Heart left ventricle (tissue), 16 donors: ENCODE measurements around the gene GAS1. TPM values are rescaled to one million over a fixed set of nuclear protein-coding genes. Genes with fewer than 3 reads are reported as not detected.

Source experiments
- ATAC-seq, 4 donors: fragments of 200-7000 bp; cut with Tn5 transposase; one replicate each; pipeline ENCODE4 v1.9.1; 2020 to 2022; ENCODE audit warnings: moderate library complexity in 4 of 4, mild to moderate bottlenecking in 3 of 4, moderate number of reproducible peaks in 1 of 4
- DNase-seq, 5 donors: peaks; one replicate each; pipeline ENCODE4 v3.0.0-alpha.2; 2020
- H3K27ac ChIP-seq, 12 donors: fragments of 200-600 bp; sonication (generic) in 4 of 12; one replicate each; pipeline versions ENCODE4 v1.5.0 to v1.8.0; 2016 to 2022; ENCODE audit warnings: mild to moderate bottlenecking in 2 of 12
- H3K27me3 ChIP-seq, 9 donors: fragments of 200-600 bp; sonication (generic) in 2 of 9; one replicate each; pipeline versions ENCODE4 v1.5.1 to v1.8.0; 2016 to 2022; ENCODE audit warnings: mild to moderate bottlenecking in 3 of 9
- H3K36me3 ChIP-seq, 9 donors: fragments of 200-600 bp; sonication (generic) in 2 of 9; one replicate each; pipeline versions ENCODE4 v1.5.0 to v1.8.0; 2018 to 2022; ENCODE audit warnings: mild to moderate bottlenecking in 2 of 9
- H3K4me1 ChIP-seq, 12 donors: fragments of 200-600 bp; sonication (generic) in 4 of 12; one replicate each; pipeline versions ENCODE4 v1.5.0 to v1.8.0; 2016 to 2022; ENCODE audit warnings: mild to moderate bottlenecking in 3 of 12
- H3K4me3 ChIP-seq, 12 donors: fragments of 200-600 bp; sonication (generic) in 4 of 12; one replicate each; pipeline versions ENCODE4 v1.5.0 to v1.8.0; 2017 to 2022; ENCODE audit warnings: mild to moderate bottlenecking in 9 of 12, moderate library complexity in 4 of 12
- H3K9me3 ChIP-seq, 12 donors: fragments of 200-600 bp; sonication (generic) in 4 of 12; one replicate each; pipeline versions ENCODE4 v1.5.0 to v1.8.0; 2016 to 2022; ENCODE audit warnings: mild to moderate bottlenecking in 1 of 12
- CTCF ChIP-seq, 12 donors: fragments of 200-600 bp; sonication (generic) in 4 of 12; IDR thresholded peaks; one replicate each; pipeline versions ENCODE4 v1.5.0 to v1.8.0; 2018 to 2022; ENCODE audit warnings: antibody characterized with exemption in 12 of 12, mild to moderate bottlenecking in 5 of 12
- POLR2A ChIP-seq, 2 donors: fragments of 450-650 bp; IDR thresholded peaks; one replicate each; pipeline ENCODE4 v1.6.1; 2017; ENCODE audit warnings: antibody characterized with exemption in 2 of 2, mild to moderate bottlenecking in 2 of 2, moderate library complexity in 2 of 2
- WGBS, 4 donors: extraction: QIAGEN DNeasy Blood & Tissue Kit in 2 of 4; methylation state at CpG; one replicate each; pipeline versions ENCODE4 v1.1.5 to v1.1.7; 2013 to 2018; 5-methylcytosine and 5-hydroxymethylcytosine counted together
- intact Hi-C, 10 donors: fragments of 100-400 bp; cut with DNase I; formaldehyde crosslinking; loops; one replicate each; pipeline versions ENCODE4 v1.11.1 to v1.14.2; 2022
- polyA plus RNA-seq, 2 donors: library from polyadenylated mRNA; stranded (reverse); fragments of 200-250 nt; gene quantifications; one replicate each; pipeline ENCODE4 v1.2.3, GENCODE V29; 2013
- total RNA-seq, 9 donors: library from RNA; depleted of rRNA in 2 of 9; stranded (reverse); fragments of >200 nt in 2 of 9; fragmentation: NEBNext Ultra II Directional in 3 of 9; extraction: Animal tissue kit (Norgen Biotek cat#: 25700) in 3 of 9; gene quantifications; one replicate each; pipeline versions ENCODE4 v1.1.0 to v1.2.4, GENCODE V29; 2016 to 2023
- donor health status: ischemic (EF 13 %, LVEDD 7.1; RV severe dilation, severe dysfunction).
- donor health status: healthy with polysubstance abuse.
- donor health status: DM: no; HTN: yes; CAD: no.
- donor health status: DM: no; HTN: no; CAD: no.
- donor health status: ischemic (EF 25% LVEDD 6.9; RV normal size, moderate dysfunction).
- donor health status: ischemic (EF 25% LVEDD 5.7; RV mildly dilated, moderate dysfunction).
- donor health status: healthy.
- donor health status: DM: yes; HTN: yes; CAD: no.
- donor health status: ischemic (EF 35%, LVEDD 5.7; RV mildly dilated, moderate dysfunction).
- donor health status: nonischemic (EF 11% LVEDD 7.7; RV severe dilation, severe dysfunction).
- donor health status: DM: yes; HTN: yes; CAD: no.
- donor health status: PGD.
- donor health status: ischemic (EF 29% LVEDD 5.4; RV normal size, mild dysfunction).
- donor health status: nonischemic (EF 23%, LVEDD 6.1; RV moderate dilation, normal function).

The GAS1 gene
- total and polyA plus RNA-seq, 11 donors: 3.3 to 55.7 (median 6.8) TPM

- intact Hi-C loops: loop anchor here in 8 of 10 donors (10.0 kb wide), 9 partner anchors 144 to 456 kb away; no protein-coding TSS in a partner anchor
- WGBS, 4 donors: 73 to 80% (median 75%) methylated on average over 2 of the region's 2 CpGs
- Histone ChIP-seq H3K27ac (no peak overlapping the region), H3K36me3 (no peaks in the 10 kb centered on the region), H3K27me3 (peaks cover 0 to 63% (median 2%) of the 10 kb centered on the region in 9 donors), H3K4me1 (peaks cover 0 to 29% (median 4%) of the 10 kb centered on the region in 12 donors), H3K4me3 (no peak overlapping the region), H3K9me3 (no peaks in the 10 kb centered on the region)
- no peak for TF ChIP-seq CTCF (IDR thresholded peaks at IDR 0.05)
- no peak for TF ChIP-seq POLR2A (IDR thresholded peaks at IDR 0.05)
- no peak for ATAC-seq
- DNase-seq: no peak
These were observed 6.1 kb downstream of the GAS1 start for GRCh38 chr9:86941197-86941596.

- no peak for ATAC-seq
- no peak for TF ChIP-seq POLR2A (IDR thresholded peaks at IDR 0.05)
- no peak for TF ChIP-seq CTCF (IDR thresholded peaks at IDR 0.05)
- H3K27me3 ChIP-seq: peaks cover 0 to 60% (median 2%) of the 10 kb centered on the region in 9 donors
- H3K4me3 ChIP-seq: no peak overlapping the region
- 23 to 48% (median 42%) methylated on average over 6 of the region's 6 CpGs for WGBS, 4 donors
- no peak overlapping the region for H3K27ac ChIP-seq
- peaks cover 0 to 29% (median 4%) of the 10 kb centered on the region in 12 donors for H3K4me1 ChIP-seq
- no peaks in the 10 kb centered on the region for H3K9me3 ChIP-seq
- no peaks in the 10 kb centered on the region for H3K36me3 ChIP-seq
- DNase-seq: no peak
- intact Hi-C loops: loop anchor here in 8 of 10 donors (10.0 kb wide), 9 partner anchors 144 to 456 kb away; no protein-coding TSS in a partner anchor
These were observed 6.5 kb downstream of the GAS1 start for GRCh38 chr9:86940774-86941173.

- H3K4me3 ChIP-seq: no peak overlapping the region
- intact Hi-C loops: loop anchor here in 8 of 10 donors (10.0 kb wide), 9 partner anchors 145 to 455 kb away; no protein-coding TSS in a partner anchor
- ATAC-seq (no peak), DNase-seq (no peak)
- no peaks in the 10 kb centered on the region for H3K36me3 ChIP-seq
- H3K27me3 ChIP-seq: peaks cover 0 to 51% (median 2%) of the 10 kb centered on the region in 9 donors
- TF ChIP-seq POLR2A (IDR thresholded peaks at IDR 0.05) (no peak), CTCF (IDR thresholded peaks at IDR 0.05) (no peak)
- 81 to 93% (median 91%) methylated on average over 1 of the region's 1 CpG for WGBS, 4 donors
- H3K27ac ChIP-seq: no peak overlapping the region
- H3K4me1 ChIP-seq: peaks cover 0 to 22% (median 2%) of the 10 kb centered on the region in 12 donors
- no peaks in the 10 kb centered on the region for H3K9me3 ChIP-seq
These were observed 7.4 kb downstream of the GAS1 start for GRCh38 chr9:86939891-86940290.

GRCh38 chr9:86939321-86939720, 8.0 kb downstream of the GAS1 start:
- Histone ChIP-seq H3K27ac (no peak overlapping the region), H3K27me3 (peaks cover 0 to 46% (median 2%) of the 10 kb centered on the region in 9 donors), H3K4me1 (peaks cover 0 to 18% (median 0%) of the 10 kb centered on the region in 12 donors), H3K9me3 (no peaks in the 10 kb centered on the region), H3K36me3 (no peaks in the 10 kb centered on the region), H3K4me3 (no peak overlapping the region)
- TF ChIP-seq CTCF (IDR thresholded peaks at IDR 0.05) (no peak), POLR2A (IDR thresholded peaks at IDR 0.05) (no peak)
- 95 to 96% (median 96%) methylated on average over 5 of the region's 5 CpGs for WGBS, 4 donors
- ATAC-seq (no peak), DNase-seq (no peak)
- intact Hi-C loops: no loop called here
